ENCODE measurements around the gene FBXW2.
A peak's percentile ranks its signal among the peaks of the same experiment; 100 is the strongest.

FBXW2 gene

GRCh38 chr9:120712539-120713031 lies 80.6 kb downstream of the FBXW2 start:
- no peak for DNase-seq

GRCh38 chr9:120711841-120712538 lies 81.2 kb downstream of the FBXW2 start:
- no peak for DNase-seq

GRCh38 chr9:120711354-120711753 lies 81.9 kb downstream of the FBXW2 start:
- DNase-seq = no peak

GRCh38 chr9:120710110-120710981 lies 82.9 kb downstream of the FBXW2 start:
- peak; percentile 43 for DNase-seq

- DNase-seq = no peak
These were observed 84.5 kb downstream of the FBXW2 start for GRCh38 chr9:120708526-120709224.

GRCh38 chr9:120707170-120707569 lies 86.0 kb downstream of the FBXW2 start:
- DNase-seq = no peak
